GM21447 (cell line): ENCODE results near the gene BATF3.

Experiments
- ATAC-seq: cut with Tn5 transposase; IDR thresholded peaks from one replicate; pipeline ENCODE4 v1.9.1; 2021; ENCODE audit not compliant: unreplicated experiment

BATF3 gene

GRCh38 chr1:212638492-212639151 is 61.0 kb downstream of the BATF3 start:
- no peak for ATAC-seq

- no peak for ATAC-seq
Observed at GRCh38 chr1:212637902-212638301, 61.7 kb downstream of the BATF3 start.
